ACHN (cell line): ENCODE measurements around the gene ADARB2.

Experiments used
- DNase-seq: peaks from one replicate; pipeline ENCODE4 v3.0.0-alpha.2; 2015
- in situ Hi-C: cut with HindIII; loops from 2 replicates; pipeline ENCODE4 v1.10.0; 2017; ENCODE audit warnings: low sequenced_read_pairs, low pct_ligation_motif_present, low pct_unique_long_range_greater_than_20kb

The ADARB2 gene

GRCh38 chr10:1569208-1569607 lies 168.1 kb downstream of the ADARB2 start:
- in situ Hi-C loops, result no loop called here
- DNase-seq, result no peak

- in situ Hi-C loops, result no loop called here
- no peak for DNase-seq
These were observed 169.4 kb downstream of the ADARB2 start for GRCh38 chr10:1567742-1568495.

- DNase-seq, result no peak
- in situ Hi-C loops, result no loop called here
These were observed 170.2 kb downstream of the ADARB2 start for GRCh38 chr10:1567152-1567551.

- no peak for DNase-seq
- in situ Hi-C loops, result no loop called here
These were observed 172.5 kb downstream of the ADARB2 start for GRCh38 chr10:1564791-1565190.

GRCh38 chr10:1563028-1563427 lies 174.3 kb downstream of the ADARB2 start:
- DNase-seq, result no peak
- in situ Hi-C loops, result no loop called here

GRCh38 chr10:1561731-1562337 lies 175.5 kb downstream of the ADARB2 start:
- DNase-seq, result no peak
- in situ Hi-C loops, result no loop called here

- no peak for DNase-seq
- in situ Hi-C loops, result no loop called here
These were observed 176.7 kb downstream of the ADARB2 start for GRCh38 chr10:1560535-1561192.

GRCh38 chr10:1559761-1560160 lies 177.6 kb downstream of the ADARB2 start:
- in situ Hi-C loops, result no loop called here
- DNase-seq, result no peak

GRCh38 chr10:1559311-1559710 lies 178.0 kb downstream of the ADARB2 start:
- in situ Hi-C loops, result no loop called here
- no peak for DNase-seq

- in situ Hi-C loops, result no loop called here
- no peak for DNase-seq
These were observed 178.4 kb downstream of the ADARB2 start for GRCh38 chr10:1558906-1559305.

- in situ Hi-C loops, result no loop called here
- DNase-seq, result no peak
These were observed 180.2 kb downstream of the ADARB2 start for GRCh38 chr10:1557081-1557480.

- DNase-seq, result no peak
- in situ Hi-C loops, result no loop called here
These were observed 180.8 kb downstream of the ADARB2 start for GRCh38 chr10:1556496-1556895.

- DNase-seq, result no peak
- in situ Hi-C loops, result no loop called here
These were observed 183.4 kb downstream of the ADARB2 start for GRCh38 chr10:1553951-1554350.

GRCh38 chr10:1552881-1553670 lies 184.2 kb downstream of the ADARB2 start:
- DNase-seq, result no peak
- in situ Hi-C loops, result no loop called here

- in situ Hi-C loops, result no loop called here
- no peak for DNase-seq
These were observed 184.9 kb downstream of the ADARB2 start for GRCh38 chr10:1552406-1552805.

- no peak for DNase-seq
- in situ Hi-C loops, result no loop called here
These were observed 185.5 kb downstream of the ADARB2 start for GRCh38 chr10:1551636-1552338.

- in situ Hi-C loops, result no loop called here
- no peak for DNase-seq
These were observed 186.7 kb downstream of the ADARB2 start for GRCh38 chr10:1550616-1551015.

- DNase-seq, result no peak
- in situ Hi-C loops, result no loop called here
These were observed 187.1 kb downstream of the ADARB2 start for GRCh38 chr10:1550291-1550595.
